NB4 (cell line): ENCODE measurements around the gene FLT1.

Source experiments
- POLR2A ChIP-seq: IDR thresholded peaks from 2 replicates; pipeline ENCODE4 v1.6.1; 2011; ENCODE audit warnings: mild to moderate bottlenecking; ENCODE audit not compliant: insufficient read length; ENCODE audit errors: extremely low read depth
- TF ChIP-seq, protein P1 (sequence below): IDR thresholded peaks from one replicate; pipeline ENCODE4 v1.5.1; 2012; ENCODE audit warnings: low read depth, low read length
- TF ChIP-seq, protein P2 (sequence below): IDR thresholded peaks from 2 replicates; pipeline ENCODE4 v1.6.1; 2011; ENCODE audit warnings: low read depth, low read length

DNA sequence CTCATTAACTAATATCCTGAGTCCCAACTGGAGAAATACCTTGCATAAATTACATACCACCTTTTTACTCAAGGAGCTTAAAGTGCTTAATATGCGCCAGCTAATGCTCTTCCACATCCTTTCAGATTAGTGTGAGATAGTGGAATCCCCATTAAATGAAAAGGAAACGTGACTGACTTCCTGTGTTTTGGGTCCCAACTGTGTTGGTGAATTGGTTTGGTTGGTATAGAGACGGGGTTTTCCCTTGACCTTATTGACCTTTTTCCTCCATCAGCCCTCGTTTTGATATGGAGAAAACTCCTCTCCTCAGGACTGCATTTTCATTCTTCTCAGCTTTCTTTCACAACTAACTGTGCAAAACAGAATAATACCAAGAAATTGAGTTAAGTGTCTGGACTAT is 193.1 kb downstream of the FLT1 start:
- TF ChIP-seq, protein P1, sequence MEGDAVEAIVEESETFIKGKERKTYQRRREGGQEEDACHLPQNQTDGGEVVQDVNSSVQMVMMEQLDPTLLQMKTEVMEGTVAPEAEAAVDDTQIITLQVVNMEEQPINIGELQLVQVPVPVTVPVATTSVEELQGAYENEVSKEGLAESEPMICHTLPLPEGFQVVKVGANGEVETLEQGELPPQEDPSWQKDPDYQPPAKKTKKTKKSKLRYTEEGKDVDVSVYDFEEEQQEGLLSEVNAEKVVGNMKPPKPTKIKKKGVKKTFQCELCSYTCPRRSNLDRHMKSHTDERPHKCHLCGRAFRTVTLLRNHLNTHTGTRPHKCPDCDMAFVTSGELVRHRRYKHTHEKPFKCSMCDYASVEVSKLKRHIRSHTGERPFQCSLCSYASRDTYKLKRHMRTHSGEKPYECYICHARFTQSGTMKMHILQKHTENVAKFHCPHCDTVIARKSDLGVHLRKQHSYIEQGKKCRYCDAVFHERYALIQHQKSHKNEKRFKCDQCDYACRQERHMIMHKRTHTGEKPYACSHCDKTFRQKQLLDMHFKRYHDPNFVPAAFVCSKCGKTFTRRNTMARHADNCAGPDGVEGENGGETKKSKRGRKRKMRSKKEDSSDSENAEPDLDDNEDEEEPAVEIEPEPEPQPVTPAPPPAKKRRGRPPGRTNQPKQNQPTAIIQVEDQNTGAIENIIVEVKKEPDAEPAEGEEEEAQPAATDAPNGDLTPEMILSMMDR: no peak
- TF ChIP-seq, protein P2, sequence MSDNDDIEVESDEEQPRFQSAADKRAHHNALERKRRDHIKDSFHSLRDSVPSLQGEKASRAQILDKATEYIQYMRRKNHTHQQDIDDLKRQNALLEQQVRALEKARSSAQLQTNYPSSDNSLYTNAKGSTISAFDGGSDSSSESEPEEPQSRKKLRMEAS: no peak
- TF ChIP-seq POLR2A: no peak
